CD4-positive, alpha-beta T cell treated with Interleukin-2 at 100 ng/mL for 4 hours (primary cell): ENCODE data around the gene TAOK3.
"Not testable (repeated sequence)": the region's sequence is repeated elsewhere in the genome, so short reads cannot be mapped to it uniquely, and the experiment has no call there.

Experiments used
- DNase-seq: peaks from one replicate; pipeline ENCODE4 v3.0.0-alpha.2; 2020; ENCODE audit warnings: low spot score

Gene TAOK3

GRCh38 chr12:118299791-118300460 is 72.8 kb downstream of the TAOK3 start:
- DNase-seq = no peak

GRCh38 chr12:118297284-118297683 is 75.4 kb downstream of the TAOK3 start:
- DNase-seq = no peak

- no peak for DNase-seq
Measured at GRCh38 chr12:118292836-118293235, 79.9 kb downstream of the TAOK3 start.

- no peak for DNase-seq
Measured at GRCh38 chr12:118290130-118290529, 82.6 kb downstream of the TAOK3 start.

DNA sequence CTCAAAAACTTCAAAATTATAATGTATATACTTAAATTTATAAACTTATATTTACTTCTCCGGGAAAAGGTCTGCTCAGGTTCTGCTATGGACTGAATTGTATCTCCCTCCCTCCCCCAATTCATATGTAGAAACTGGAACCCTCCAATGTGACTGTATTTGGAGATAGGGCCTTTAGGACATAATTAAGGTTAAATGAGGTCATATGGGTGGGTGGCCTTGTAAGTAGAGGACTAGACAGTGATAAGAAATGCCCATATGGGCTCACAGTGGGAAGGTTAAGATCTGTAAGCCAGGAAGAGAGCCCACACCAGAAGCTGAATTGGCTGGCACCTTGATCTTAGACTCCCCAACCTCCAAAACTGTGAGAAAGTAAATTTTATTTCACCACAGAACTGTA is 84.5 kb downstream of the TAOK3 start:
- DNase-seq = no peak

- DNase-seq = no peak
Measured at GRCh38 chr12:118287728-118288127, 85.0 kb downstream of the TAOK3 start.

DNA sequence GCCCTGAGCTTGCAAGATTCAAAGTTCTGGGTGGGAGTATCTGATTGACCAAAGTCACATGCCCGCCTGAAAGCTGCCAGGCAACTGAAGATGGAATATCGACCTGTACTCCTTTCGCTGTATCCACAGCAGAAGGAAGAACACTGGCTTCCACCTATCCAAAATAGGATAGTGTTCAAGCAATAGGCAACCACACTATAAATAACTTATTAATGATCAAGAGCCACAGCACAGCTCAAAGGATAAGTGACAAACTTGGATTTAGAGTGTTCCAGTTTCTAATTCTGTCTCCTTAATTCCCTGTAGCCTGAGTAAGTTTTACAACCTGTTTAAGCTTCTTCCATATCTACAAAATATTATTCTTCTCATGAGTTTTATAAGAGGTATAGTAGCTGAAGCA is 89.9 kb downstream of the TAOK3 start:
- DNase-seq = no peak

GRCh38 chr12:118278288-118278687 is 94.4 kb downstream of the TAOK3 start:
- DNase-seq = not testable (repeated sequence)

GRCh38 chr12:118274066-118274465 is 98.6 kb downstream of the TAOK3 start:
- no peak for DNase-seq

GRCh38 chr12:118271770-118272417 is 100.8 kb downstream of the TAOK3 start:
- DNase-seq = no peak

GRCh38 chr12:118271183-118271582 is 101.5 kb downstream of the TAOK3 start:
- no peak for DNase-seq

DNA sequence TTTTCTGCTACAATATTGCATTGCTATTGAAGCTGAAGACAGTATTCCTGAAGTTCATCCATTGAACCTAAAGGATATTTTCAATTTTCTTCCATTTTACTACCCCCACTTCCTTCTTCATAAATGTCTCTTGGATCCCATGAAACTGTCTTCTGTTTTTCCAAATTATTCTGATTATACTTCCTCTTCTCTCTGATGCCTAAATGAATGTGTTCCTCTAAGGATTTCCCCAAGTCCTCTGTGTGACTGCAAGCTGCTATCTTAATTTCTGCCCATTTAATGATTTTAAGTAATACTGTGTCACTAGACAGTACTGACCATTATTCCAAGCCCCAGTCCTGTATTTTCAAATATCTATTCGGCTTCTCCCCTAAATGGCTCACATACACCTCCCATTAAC is 102.9 kb downstream of the TAOK3 start:
- DNase-seq = no peak

GRCh38 chr12:118259079-118259478 is 113.6 kb downstream of the TAOK3 start:
- no peak for DNase-seq

DNA sequence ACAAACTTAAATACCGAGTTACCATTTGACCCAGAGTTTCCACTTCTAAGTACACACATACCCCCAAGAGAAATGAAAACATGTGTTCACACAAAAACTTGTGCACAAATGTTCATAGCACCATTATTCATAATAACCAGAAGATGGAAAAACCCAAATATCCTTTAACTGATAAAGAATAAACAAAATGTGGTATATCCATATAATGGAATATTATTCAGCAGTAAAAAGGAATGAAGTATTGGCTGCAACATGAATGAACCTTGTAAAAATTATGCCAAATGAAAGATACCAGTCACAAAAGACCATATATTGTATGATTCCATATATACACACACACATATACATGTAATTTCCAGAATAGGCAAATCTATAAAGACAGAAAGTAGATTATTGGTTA is 116.4 kb downstream of the TAOK3 start:
- no peak for DNase-seq

- no peak for DNase-seq
Measured at GRCh38 chr12:118249547-118249946, 123.2 kb downstream of the TAOK3 start.

GRCh38 chr12:118245886-118246285 is 126.8 kb downstream of the TAOK3 start:
- not testable (repeated sequence) for DNase-seq

GRCh38 chr12:118238888-118239287 is 133.8 kb downstream of the TAOK3 start:
- no peak for DNase-seq

DNA sequence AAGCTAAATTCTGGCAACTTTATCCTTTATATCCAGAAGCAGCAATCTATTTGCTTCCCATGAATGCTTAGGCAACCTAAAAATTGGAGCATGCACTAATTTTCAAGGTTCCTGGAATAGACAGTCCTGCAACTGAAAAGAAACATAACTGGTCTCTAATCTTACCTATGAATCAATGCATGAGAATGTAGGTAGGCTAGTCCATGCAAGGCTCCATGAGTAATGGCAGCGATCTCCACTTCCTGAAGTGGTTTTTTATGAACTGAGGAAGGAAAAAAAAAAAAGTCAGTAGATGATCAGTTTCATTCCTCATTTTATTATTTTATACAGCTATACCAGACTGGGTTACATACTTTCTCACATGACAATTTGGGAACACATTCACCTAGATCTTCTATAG is 134.8 kb downstream of the TAOK3 start:
- no peak for DNase-seq

DNA sequence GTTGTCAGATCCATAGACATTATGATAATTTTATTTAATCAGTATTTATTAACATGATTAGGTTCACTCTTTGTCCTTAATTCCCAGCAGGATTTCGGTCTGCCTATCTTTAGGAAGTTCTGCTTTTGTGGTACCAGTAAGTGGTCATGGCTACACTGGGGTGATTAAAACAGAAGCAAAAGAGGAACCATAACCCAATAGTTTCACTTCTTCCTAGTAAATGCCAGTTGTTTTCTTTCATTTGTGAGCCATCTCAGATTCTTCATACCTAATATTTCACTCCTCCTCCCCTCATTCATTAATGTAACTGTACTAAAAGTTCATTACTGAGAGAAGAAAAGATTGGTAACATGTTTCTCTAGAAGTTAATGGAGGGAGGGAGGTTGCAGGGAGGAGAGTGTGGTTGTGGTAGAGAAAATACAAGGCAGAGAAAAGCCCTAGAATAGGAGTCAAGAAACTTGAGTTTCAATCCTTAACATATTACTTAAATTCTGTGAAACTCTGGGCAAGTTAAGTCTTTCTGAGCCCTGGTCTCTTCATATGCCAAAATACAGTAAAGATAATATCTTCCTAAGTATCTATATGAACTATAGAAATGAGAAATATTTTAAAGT is 135.5 kb downstream of the TAOK3 start:
- DNase-seq = no peak

- no peak for DNase-seq
Measured at GRCh38 chr12:118220702-118221101, 152.0 kb downstream of the TAOK3 start.

DNA sequence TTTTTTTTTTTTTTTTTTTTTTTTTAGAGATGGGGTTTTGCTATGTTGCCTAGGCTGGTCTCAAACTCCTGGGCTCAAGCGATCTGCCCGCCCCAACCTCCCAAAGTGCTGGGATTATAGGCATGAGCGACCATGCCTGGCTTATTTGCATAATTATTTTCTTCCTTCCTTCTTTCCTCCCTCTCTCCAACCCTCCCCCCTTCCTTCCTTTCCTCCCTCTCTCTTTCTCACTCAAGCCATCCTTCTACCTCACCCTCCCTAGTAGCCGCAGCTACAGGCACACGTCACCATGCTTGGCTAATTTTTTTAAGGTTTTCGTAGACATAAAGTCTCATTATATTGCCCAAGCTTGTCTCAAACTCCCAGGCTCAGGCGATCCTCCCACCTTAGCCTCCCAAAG is 152.9 kb downstream of the TAOK3 start:
- no peak for DNase-seq

DNA sequence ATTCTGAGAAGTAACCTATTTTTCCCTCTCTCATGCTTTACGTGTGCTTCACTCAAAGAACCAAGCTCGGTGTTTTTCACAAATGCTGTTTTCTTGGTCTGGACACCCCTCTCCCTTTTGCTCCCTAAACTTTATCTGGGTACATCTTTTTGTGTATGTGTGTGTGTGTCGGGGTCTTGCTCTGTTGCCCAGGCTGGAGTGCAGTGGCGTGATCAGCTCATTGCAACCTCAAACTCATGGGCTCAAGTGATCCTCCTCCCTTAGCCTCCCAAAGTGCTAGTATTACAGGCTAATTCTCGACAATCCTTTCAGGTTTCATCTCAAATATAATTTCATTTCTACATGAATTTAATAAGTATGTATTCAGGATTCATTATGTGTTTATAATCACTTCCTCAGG is 153.6 kb downstream of the TAOK3 start:
- DNase-seq = no peak

GRCh38 chr12:118213452-118213851 is 159.3 kb downstream of the TAOK3 start:
- no peak for DNase-seq

GRCh38 chr12:118212606-118213005 is 160.1 kb downstream of the TAOK3 start:
- no peak for DNase-seq
